ENCODE measurements around the gene TOE1.

GRCh38 chr1:45319761-45320160 is 20.2 kb upstream of the TOE1 start:
- no peak for TF ChIP-seq CTCF (IDR thresholded peaks at IDR 0.05)
- TF ChIP-seq POLR2AphosphoS5 (IDR thresholded peaks at IDR 0.05): no peak
- no peak for TF ChIP-seq EP300 (IDR thresholded peaks at IDR 0.05)
